ENCODE data around the gene TSACC.

The TSACC gene

DNA sequence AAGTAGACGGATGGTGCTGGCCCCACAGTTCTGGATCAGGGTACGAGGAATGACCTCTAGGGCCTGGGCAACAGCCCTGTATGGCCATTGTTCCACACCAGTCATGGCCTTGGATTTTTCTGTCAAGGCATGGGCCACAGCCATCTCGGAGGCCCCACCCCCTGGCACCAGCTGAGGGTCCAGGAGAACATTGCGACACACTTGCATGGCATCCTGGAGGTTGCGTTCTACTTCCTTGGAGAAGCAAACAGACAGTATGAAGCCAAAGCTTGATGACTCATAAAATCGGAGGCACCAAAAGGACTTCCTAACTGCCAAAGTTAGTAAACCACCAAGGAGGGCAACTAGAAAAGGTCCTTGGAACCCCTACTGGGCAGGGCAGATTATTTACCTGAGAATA lies 27.4 kb upstream of the TSACC start:
- TF ChIP-seq CEBPB (IDR thresholded peaks at IDR 0.05) = 0 out of 2 replicates have a peak, but pooled peaks have one; percentile 36
- no peak for TF ChIP-seq TCF12 (IDR thresholded peaks at IDR 0.05; ENCODE audit: low read depth)
- no peak for TF ChIP-seq YY1 (IDR thresholded peaks at IDR 0.05; ENCODE audit: low read depth)
- no peak for TF ChIP-seq TEAD4 (IDR thresholded peaks at IDR 0.05)
- no peak for TF ChIP-seq TAF1 (IDR thresholded peaks at IDR 0.05; ENCODE audit: low read depth)
- TF ChIP-seq EP300 (IDR thresholded peaks at IDR 0.05; ENCODE audit: borderline replicate concordance) = no peak
- TF ChIP-seq MAX (IDR thresholded peaks at IDR 0.05) = no peak
- no peak for TF ChIP-seq CREB1 (IDR thresholded peaks at IDR 0.05; ENCODE audit: low read depth)
- TF ChIP-seq RAD21 (IDR thresholded peaks at IDR 0.05; ENCODE audit: low read depth) = no peak

GRCh38 chr1:156316909-156317308 lies 21.4 kb upstream of the TSACC start:
- TF ChIP-seq, protein P1, sequence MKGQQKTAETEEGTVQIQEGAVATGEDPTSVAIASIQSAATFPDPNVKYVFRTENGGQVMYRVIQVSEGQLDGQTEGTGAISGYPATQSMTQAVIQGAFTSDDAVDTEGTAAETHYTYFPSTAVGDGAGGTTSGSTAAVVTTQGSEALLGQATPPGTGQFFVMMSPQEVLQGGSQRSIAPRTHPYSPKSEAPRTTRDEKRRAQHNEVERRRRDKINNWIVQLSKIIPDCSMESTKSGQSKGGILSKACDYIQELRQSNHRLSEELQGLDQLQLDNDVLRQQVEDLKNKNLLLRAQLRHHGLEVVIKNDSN (IDR thresholded peaks at IDR 0.05) = no peak

DNA sequence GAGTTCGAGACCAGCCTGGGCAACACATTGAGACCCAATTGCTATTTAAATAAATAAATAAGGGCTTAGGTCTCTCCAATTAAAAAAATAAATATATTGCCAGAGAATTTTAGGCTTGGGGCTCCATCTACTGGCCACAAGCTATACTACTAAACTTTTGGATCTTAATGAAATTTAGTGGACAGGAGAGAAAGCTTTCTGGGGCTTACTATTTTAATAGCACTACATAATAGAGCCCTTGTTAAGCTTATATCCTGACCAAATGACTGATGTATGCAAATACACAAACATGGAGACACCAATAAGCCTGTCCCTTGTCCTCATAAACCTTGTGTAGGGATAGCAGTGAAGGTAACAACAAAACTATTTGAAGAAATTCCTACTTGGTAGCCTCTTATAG lies 18.7 kb upstream of the TSACC start:
- TF ChIP-seq TAF1 (IDR thresholded peaks at IDR 0.05; ENCODE audit: low read depth) (no peak), MAX (IDR thresholded peaks at IDR 0.05) (no peak), RAD21 (IDR thresholded peaks at IDR 0.05; ENCODE audit: low read depth) (peak; percentile 22; the same call in 1 of the 2 replicates), CREB1 (IDR thresholded peaks at IDR 0.05; ENCODE audit: low read depth) (no peak), TCF12 (IDR thresholded peaks at IDR 0.05; ENCODE audit: low read depth) (no peak)

GRCh38 chr1:156320560-156320959 lies 17.8 kb upstream of the TSACC start:
- no peak for TF ChIP-seq YY1 (IDR thresholded peaks at IDR 0.05; ENCODE audit: low read depth)
- TF ChIP-seq MAX (IDR thresholded peaks at IDR 0.05) = no peak
- TF ChIP-seq, protein P1 (IDR thresholded peaks at IDR 0.05) = no peak

DNA sequence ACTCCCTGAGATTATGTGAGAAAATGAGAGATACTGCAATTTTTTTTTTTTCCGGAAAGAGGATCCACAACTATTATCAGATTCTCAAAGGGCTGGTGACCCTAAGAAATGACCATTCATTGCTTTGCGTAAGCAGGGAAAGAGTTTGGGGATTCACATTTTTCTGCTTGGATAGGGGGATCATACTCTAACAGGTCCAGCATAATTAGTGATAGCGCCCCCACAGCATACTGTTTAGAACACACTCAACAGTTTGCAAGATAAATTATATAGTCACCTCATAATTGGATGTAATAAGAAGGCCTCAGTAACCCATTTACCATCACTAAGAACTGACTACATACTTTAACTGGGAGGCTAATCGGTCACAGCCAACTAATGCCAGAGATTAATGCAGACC lies 2.1 kb upstream of the TSACC start:
- TF ChIP-seq NFIC (IDR thresholded peaks at IDR 0.05) (no peak), TEAD4 (IDR thresholded peaks at IDR 0.05) (no peak), TCF12 (IDR thresholded peaks at IDR 0.05; ENCODE audit: low read depth) (no peak), EP300 (IDR thresholded peaks at IDR 0.05; ENCODE audit: borderline replicate concordance) (no peak), TAF1 (IDR thresholded peaks at IDR 0.05; ENCODE audit: low read depth) (no peak), CEBPB (IDR thresholded peaks at IDR 0.05) (no peak), RAD21 (IDR thresholded peaks at IDR 0.05; ENCODE audit: low read depth) (no peak), CREB1 (IDR thresholded peaks at IDR 0.05; ENCODE audit: low read depth) (no peak), MAX (IDR thresholded peaks at IDR 0.05) (no peak), YY1 (IDR thresholded peaks at IDR 0.05; ENCODE audit: low read depth) (no peak), ZBTB7A (IDR thresholded peaks at IDR 0.05; ENCODE audit: low read depth) (no peak), FOXM1 (IDR thresholded peaks at IDR 0.05; ENCODE audit: borderline replicate concordance, low read depth) (no peak), EGR1 (IDR thresholded peaks at IDR 0.05) (no peak)
- TF ChIP-seq, protein P2, sequence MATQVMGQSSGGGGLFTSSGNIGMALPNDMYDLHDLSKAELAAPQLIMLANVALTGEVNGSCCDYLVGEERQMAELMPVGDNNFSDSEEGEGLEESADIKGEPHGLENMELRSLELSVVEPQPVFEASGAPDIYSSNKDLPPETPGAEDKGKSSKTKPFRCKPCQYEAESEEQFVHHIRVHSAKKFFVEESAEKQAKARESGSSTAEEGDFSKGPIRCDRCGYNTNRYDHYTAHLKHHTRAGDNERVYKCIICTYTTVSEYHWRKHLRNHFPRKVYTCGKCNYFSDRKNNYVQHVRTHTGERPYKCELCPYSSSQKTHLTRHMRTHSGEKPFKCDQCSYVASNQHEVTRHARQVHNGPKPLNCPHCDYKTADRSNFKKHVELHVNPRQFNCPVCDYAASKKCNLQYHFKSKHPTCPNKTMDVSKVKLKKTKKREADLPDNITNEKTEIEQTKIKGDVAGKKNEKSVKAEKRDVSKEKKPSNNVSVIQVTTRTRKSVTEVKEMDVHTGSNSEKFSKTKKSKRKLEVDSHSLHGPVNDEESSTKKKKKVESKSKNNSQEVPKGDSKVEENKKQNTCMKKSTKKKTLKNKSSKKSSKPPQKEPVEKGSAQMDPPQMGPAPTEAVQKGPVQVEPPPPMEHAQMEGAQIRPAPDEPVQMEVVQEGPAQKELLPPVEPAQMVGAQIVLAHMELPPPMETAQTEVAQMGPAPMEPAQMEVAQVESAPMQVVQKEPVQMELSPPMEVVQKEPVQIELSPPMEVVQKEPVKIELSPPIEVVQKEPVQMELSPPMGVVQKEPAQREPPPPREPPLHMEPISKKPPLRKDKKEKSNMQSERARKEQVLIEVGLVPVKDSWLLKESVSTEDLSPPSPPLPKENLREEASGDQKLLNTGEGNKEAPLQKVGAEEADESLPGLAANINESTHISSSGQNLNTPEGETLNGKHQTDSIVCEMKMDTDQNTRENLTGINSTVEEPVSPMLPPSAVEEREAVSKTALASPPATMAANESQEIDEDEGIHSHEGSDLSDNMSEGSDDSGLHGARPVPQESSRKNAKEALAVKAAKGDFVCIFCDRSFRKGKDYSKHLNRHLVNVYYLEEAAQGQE (IDR thresholded peaks at IDR 0.05; ENCODE audit: low read depth) = no peak
- TF ChIP-seq, protein P1 (IDR thresholded peaks at IDR 0.05) = no peak

DNA sequence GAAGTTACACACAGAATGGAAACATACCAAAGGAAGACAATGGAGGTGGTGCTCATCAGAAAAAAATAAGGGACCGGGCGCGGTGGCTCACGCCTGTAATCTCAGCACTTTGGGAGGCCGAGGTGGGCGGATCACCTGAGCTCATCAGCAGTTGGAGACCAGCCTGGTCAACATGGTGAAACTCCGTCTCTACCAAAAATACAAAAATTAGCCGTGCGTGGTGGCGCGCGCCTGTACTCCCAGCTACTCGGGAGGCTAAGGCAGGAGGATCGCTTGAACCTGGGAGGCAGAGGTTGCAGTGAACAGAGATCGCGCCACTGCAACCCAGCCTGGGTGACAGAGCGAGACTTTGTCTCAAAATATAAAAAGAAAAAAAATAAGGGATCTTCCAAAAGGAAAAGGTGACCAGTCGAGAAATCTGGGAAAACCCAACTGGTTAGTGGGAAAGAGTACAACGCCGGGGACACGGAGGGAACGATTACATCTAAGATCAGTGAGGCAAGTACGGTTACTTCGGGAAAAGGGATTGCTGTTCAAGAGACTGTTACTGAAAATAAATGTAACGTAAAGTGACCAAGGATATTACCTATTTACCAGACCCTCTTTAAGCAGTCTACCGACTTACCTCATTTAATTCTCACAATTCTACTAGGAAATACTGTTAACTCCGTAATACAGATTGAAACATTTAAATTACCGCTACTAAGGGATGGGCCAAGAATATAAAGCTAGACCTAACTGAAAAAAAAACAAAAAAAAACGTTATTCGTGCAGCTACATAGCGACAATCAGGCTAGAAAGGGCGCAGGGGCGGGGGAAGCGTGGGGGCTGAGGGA lies 1.1 kb upstream of the TSACC start:
- TF ChIP-seq ZBTB7A (IDR thresholded peaks at IDR 0.05; ENCODE audit: low read depth) (no peak), YY1 (IDR thresholded peaks at IDR 0.05; ENCODE audit: low read depth) (no peak), CREB1 (IDR thresholded peaks at IDR 0.05; ENCODE audit: low read depth) (no peak)

- TF ChIP-seq TCF12 (IDR thresholded peaks at IDR 0.05; ENCODE audit: low read depth) (no peak), RAD21 (IDR thresholded peaks at IDR 0.05; ENCODE audit: low read depth) (no peak), ZBTB7A (IDR thresholded peaks at IDR 0.05; ENCODE audit: low read depth) (no peak), NFIC (IDR thresholded peaks at IDR 0.05) (no peak), YY1 (IDR thresholded peaks at IDR 0.05; ENCODE audit: low read depth) (no peak), CEBPB (IDR thresholded peaks at IDR 0.05) (no peak), TEAD4 (IDR thresholded peaks at IDR 0.05) (no peak), EGR1 (IDR thresholded peaks at IDR 0.05) (no peak), CREB1 (IDR thresholded peaks at IDR 0.05; ENCODE audit: low read depth) (no peak), FOXM1 (IDR thresholded peaks at IDR 0.05; ENCODE audit: borderline replicate concordance, low read depth) (no peak), TAF1 (IDR thresholded peaks at IDR 0.05; ENCODE audit: low read depth) (no peak), EP300 (IDR thresholded peaks at IDR 0.05; ENCODE audit: borderline replicate concordance) (no peak), MAX (IDR thresholded peaks at IDR 0.05) (no peak)
- TF ChIP-seq, protein P1 (IDR thresholded peaks at IDR 0.05) = no peak
- TF ChIP-seq, protein P2 (IDR thresholded peaks at IDR 0.05; ENCODE audit: low read depth) = no peak
Measured at GRCh38 chr1:156337888-156338179, 492 bp upstream of the TSACC start.

All from Ishikawa (cell line).